Neural cell (in vitro differentiated cells): ENCODE measurements around the gene EFCAB6. TPM values are rescaled to one million over a fixed set of nuclear protein-coding genes. Genes with fewer than 3 reads are reported as not detected.

Source experiments
- H2AFZ ChIP-seq: fragments of 200-600, 300-800 bp; sonication (generic), shearing (Covaris generic); 2 replicates; pipeline ENCODE4 v1.6.0; 2014; ENCODE audit warnings: low read depth, mild to moderate bottlenecking, antibody characterized with exemption, low read length, moderate library complexity
- H3F3A ChIP-seq: fragments of 200-600 bp; shearing (Covaris generic); 2 replicates; pipeline ENCODE4 v1.6.1; 2016; ENCODE audit warnings: mild to moderate bottlenecking, moderate library complexity, mixed read lengths, antibody characterized with exemption, low read length; ENCODE audit not compliant: insufficient read depth, poor library complexity, severe bottlenecking
- H3K27ac ChIP-seq: fragments of 200-600, 300-800 bp; sonication (generic), shearing (Covaris generic); 2 replicates; pipeline ENCODE4 v1.5.1; 2014; ENCODE audit warnings: mild to moderate bottlenecking, low read length, moderate library complexity
- H3K27me3 ChIP-seq: fragments of 300-800, 200-600 bp; sonication (generic), shearing (Covaris generic); 2 replicates; pipeline ENCODE4 v1.6.0; 2014; ENCODE audit warnings: mild to moderate bottlenecking, low read depth, low read length, moderate library complexity; ENCODE audit not compliant: insufficient read depth
- H3K36me3 ChIP-seq: fragments of 300-800, 200-600 bp; sonication (generic), shearing (Covaris generic); 2 replicates; pipeline ENCODE4 v1.5.1; 2014; ENCODE audit warnings: mild to moderate bottlenecking, antibody characterized with exemption, low read length, moderate library complexity; ENCODE audit not compliant: insufficient read depth
- H3K4me2 ChIP-seq: fragments of 300-800, 200-600 bp; sonication (generic), shearing (Covaris generic); 2 replicates; pipeline ENCODE4 v1.6.0; 2014; ENCODE audit warnings: mild to moderate bottlenecking, low read length
- H3K4me3 ChIP-seq: fragments of 300-800, 200-600 bp; sonication (generic), shearing (Covaris generic); 2 replicates; pipeline ENCODE4 v1.5.1; 2014; ENCODE audit warnings: mild to moderate bottlenecking, low read length, moderate library complexity
- H3K79me2 ChIP-seq: fragments of 200-600 bp; shearing (Covaris generic); replicated peaks from 2 replicates; pipeline ENCODE4 v1.6.0; 2014; ENCODE audit warnings: mild to moderate bottlenecking, low read length, moderate library complexity; ENCODE audit not compliant: insufficient read depth
- H3K9ac ChIP-seq: fragments of 300-800, 200-600 bp; sonication (generic), shearing (Covaris generic); 2 replicates; pipeline ENCODE4 v1.6.1; 2016; ENCODE audit warnings: mild to moderate bottlenecking, low read length, mixed read lengths
- H3K9me2 ChIP-seq: fragments of 200-600 bp; shearing (Covaris generic); 2 replicates; pipeline ENCODE4 v1.6.1; 2016; ENCODE audit warnings: mild to moderate bottlenecking, low read length, mixed read lengths; ENCODE audit not compliant: insufficient read depth
- H3K9me3 ChIP-seq: fragments of 200-600, 300-800 bp; sonication (generic), shearing (Covaris generic); 2 replicates; pipeline ENCODE4 v1.6.1; 2016; ENCODE audit warnings: mild to moderate bottlenecking, mixed run types, low read length, moderate library complexity, mixed read lengths
- H4K20me1 ChIP-seq: fragments of 200-600 bp; shearing (Covaris generic); 2 replicates; pipeline ENCODE4 v1.6.1; 2016; ENCODE audit warnings: mild to moderate bottlenecking, mixed run types; ENCODE audit not compliant: insufficient read depth
- EP300 ChIP-seq: fragments of 450-650 bp; conservative IDR thresholded peaks from 2 replicates; pipeline ENCODE4 v1.6.1; 2014; ENCODE audit warnings: antibody characterized with exemption, mild to moderate bottlenecking, moderate library complexity; ENCODE audit not compliant: poor library complexity, severe bottlenecking
- EZH2 ChIP-seq: fragments of 200-600, 300-800 bp; shearing (Covaris generic), sonication (generic); IDR thresholded peaks from 2 replicates; pipeline ENCODE4 v1.6.1; 2014; ENCODE audit warnings: antibody characterized with exemption, low read length, borderline replicate concordance, mild to moderate bottlenecking; ENCODE audit not compliant: insufficient read depth, poor library complexity, severe bottlenecking
- POLR2AphosphoS5 ChIP-seq: IDR thresholded peaks from 2 replicates; pipeline ENCODE4 v1.6.1; 2012
- RAD21 ChIP-seq: fragments of 450-650 bp; conservative IDR thresholded peaks from 2 replicates; pipeline ENCODE4 v1.6.1; 2014; ENCODE audit warnings: antibody characterized with exemption, mild to moderate bottlenecking, moderate library complexity
- SMC3 ChIP-seq: fragments of 450-650 bp; conservative IDR thresholded peaks from 2 replicates; pipeline ENCODE4 v1.6.1; 2014; ENCODE audit warnings: antibody characterized with exemption, mild to moderate bottlenecking, moderate library complexity; ENCODE audit not compliant: poor library complexity
- TAF1 ChIP-seq: IDR thresholded peaks from 2 replicates; pipeline ENCODE4 v1.6.1; 2012; ENCODE audit warnings: low read depth
- polyA plus RNA-seq: library from polyadenylated mRNA; depleted of rRNA; stranded (reverse); fragments of >200 nt; gene quantifications from 2 replicates; pipeline ENCODE4 v1.2.3, GENCODE V29; 2014
- TF ChIP-seq, protein P1 (sequence below): fragments of 450-650 bp; IDR thresholded peaks from 2 replicates; pipeline ENCODE4 v1.5.1; 2014; ENCODE audit warnings: antibody characterized with exemption, mild to moderate bottlenecking, moderate library complexity; ENCODE audit not compliant: poor library complexity, severe bottlenecking
- TF ChIP-seq, protein P2 (sequence below): IDR thresholded peaks from 2 replicates; pipeline ENCODE4 v1.6.1; 2012; ENCODE audit warnings: borderline replicate concordance

Gene EFCAB6
- polyA plus RNA-seq, 1 donor from 2014 or later: 1.4 TPM

DNA sequence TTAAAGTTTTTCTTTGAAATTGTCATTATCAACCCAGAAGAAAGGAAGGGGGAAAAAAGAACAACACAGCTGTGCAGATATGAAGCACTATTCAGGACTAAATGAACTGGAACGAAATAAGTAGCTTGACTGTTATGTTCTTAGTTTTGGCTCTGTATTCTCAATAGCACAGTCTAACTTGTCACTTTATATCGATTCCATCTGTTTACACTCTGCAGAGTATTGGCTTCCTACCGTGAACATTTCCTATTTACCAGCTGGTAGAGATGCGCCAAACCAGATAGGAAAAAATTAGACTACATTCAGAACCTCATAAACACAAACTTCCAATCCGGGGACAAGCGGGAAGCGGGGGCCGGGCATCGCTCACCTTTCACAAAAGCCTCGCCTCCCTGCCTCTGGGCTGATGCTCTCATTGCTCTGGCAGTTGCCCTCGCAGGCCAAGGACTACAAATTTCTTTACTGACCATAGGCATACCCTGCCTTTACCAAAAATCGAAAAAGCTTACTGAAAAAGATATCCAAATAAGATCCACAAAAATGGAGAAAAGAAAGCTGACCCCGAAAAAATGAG is 66.2 kb downstream of the EFCAB6 start:
- H3K9ac ChIP-seq: no peak overlapping the region
- no peaks in the 10 kb centered on the region for H4K20me1 ChIP-seq
- no peak overlapping the region for H3K27ac ChIP-seq
- no peaks in the 10 kb centered on the region for H3K36me3 ChIP-seq
- H3K9me2 ChIP-seq: no peaks in the 10 kb centered on the region
- H3K27me3 ChIP-seq: no peaks in the 10 kb centered on the region
- H3K79me2 ChIP-seq: no peaks in the 10 kb centered on the region
- no peaks in the 10 kb centered on the region for H3K9me3 ChIP-seq
- no peaks in the 10 kb centered on the region for H3F3A ChIP-seq
- H2AFZ ChIP-seq: no peak overlapping the region
- no peak overlapping the region for H3K4me3 ChIP-seq
- TF ChIP-seq, protein P1, sequence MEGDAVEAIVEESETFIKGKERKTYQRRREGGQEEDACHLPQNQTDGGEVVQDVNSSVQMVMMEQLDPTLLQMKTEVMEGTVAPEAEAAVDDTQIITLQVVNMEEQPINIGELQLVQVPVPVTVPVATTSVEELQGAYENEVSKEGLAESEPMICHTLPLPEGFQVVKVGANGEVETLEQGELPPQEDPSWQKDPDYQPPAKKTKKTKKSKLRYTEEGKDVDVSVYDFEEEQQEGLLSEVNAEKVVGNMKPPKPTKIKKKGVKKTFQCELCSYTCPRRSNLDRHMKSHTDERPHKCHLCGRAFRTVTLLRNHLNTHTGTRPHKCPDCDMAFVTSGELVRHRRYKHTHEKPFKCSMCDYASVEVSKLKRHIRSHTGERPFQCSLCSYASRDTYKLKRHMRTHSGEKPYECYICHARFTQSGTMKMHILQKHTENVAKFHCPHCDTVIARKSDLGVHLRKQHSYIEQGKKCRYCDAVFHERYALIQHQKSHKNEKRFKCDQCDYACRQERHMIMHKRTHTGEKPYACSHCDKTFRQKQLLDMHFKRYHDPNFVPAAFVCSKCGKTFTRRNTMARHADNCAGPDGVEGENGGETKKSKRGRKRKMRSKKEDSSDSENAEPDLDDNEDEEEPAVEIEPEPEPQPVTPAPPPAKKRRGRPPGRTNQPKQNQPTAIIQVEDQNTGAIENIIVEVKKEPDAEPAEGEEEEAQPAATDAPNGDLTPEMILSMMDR: no peak
- TF ChIP-seq RAD21: no peak
- TF ChIP-seq EZH2: no peak
- TF ChIP-seq, protein P2, sequence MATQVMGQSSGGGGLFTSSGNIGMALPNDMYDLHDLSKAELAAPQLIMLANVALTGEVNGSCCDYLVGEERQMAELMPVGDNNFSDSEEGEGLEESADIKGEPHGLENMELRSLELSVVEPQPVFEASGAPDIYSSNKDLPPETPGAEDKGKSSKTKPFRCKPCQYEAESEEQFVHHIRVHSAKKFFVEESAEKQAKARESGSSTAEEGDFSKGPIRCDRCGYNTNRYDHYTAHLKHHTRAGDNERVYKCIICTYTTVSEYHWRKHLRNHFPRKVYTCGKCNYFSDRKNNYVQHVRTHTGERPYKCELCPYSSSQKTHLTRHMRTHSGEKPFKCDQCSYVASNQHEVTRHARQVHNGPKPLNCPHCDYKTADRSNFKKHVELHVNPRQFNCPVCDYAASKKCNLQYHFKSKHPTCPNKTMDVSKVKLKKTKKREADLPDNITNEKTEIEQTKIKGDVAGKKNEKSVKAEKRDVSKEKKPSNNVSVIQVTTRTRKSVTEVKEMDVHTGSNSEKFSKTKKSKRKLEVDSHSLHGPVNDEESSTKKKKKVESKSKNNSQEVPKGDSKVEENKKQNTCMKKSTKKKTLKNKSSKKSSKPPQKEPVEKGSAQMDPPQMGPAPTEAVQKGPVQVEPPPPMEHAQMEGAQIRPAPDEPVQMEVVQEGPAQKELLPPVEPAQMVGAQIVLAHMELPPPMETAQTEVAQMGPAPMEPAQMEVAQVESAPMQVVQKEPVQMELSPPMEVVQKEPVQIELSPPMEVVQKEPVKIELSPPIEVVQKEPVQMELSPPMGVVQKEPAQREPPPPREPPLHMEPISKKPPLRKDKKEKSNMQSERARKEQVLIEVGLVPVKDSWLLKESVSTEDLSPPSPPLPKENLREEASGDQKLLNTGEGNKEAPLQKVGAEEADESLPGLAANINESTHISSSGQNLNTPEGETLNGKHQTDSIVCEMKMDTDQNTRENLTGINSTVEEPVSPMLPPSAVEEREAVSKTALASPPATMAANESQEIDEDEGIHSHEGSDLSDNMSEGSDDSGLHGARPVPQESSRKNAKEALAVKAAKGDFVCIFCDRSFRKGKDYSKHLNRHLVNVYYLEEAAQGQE: no peak
- TF ChIP-seq EP300: no peak
- TF ChIP-seq TAF1: no peak
- no peak for TF ChIP-seq SMC3
- H3K4me2 ChIP-seq: no peak overlapping the region

DNA sequence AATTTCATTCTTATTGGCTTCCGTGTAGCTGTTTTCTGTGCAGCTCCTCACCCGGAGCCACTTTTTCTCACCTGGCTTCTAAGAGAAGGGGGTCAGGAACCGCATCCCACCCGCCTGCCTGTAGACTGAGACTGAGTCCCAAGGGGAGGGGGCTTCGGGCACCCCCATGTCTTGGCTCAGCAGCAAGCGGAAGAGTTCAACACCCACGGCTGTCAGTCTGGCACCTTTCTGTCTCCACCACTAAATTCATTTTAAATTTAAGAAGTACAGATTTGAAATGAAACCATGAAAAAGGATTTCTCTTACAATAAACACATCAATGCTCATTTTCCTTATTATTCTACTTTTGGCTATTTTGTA is 66.7 kb downstream of the EFCAB6 start:
- Histone ChIP-seq H3K9ac (no peak overlapping the region), H3F3A (no peaks in the 10 kb centered on the region), H4K20me1 (no peaks in the 10 kb centered on the region), H2AFZ (no peak overlapping the region), H3K27ac (no peak overlapping the region), H3K4me2 (no peak overlapping the region), H3K9me3 (no peaks in the 10 kb centered on the region), H3K9me2 (no peaks in the 10 kb centered on the region), H3K36me3 (no peaks in the 10 kb centered on the region), H3K79me2 (no peaks in the 10 kb centered on the region), H3K4me3 (no peak overlapping the region), H3K27me3 (no peaks in the 10 kb centered on the region)
- TF ChIP-seq POLR2AphosphoS5 (no peak), SMC3 (no peak), RAD21 (no peak), EZH2 (no peak)
- TF ChIP-seq, protein P1: no peak
- TF ChIP-seq, protein P2: no peak
